HepG2 (cell line): ENCODE results near the gene ZNF24. TPM values are rescaled to one million over a fixed set of nuclear protein-coding genes. Genes with fewer than 3 reads are reported as not detected.

Source experiments
- CENPBD1 ChIP-seq: sonication (generic); formaldehyde crosslinking; IDR thresholded peaks from 2 replicates; pipeline ENCODE4 v1.8.0; 2022; ENCODE audit warnings: missing genetic modification reagents, low read depth, mild to moderate bottlenecking, borderline replicate concordance
- CREB3 ChIP-seq: sonication (generic); formaldehyde crosslinking; IDR thresholded peaks from 2 replicates; pipeline ENCODE4 v1.5.0; 2020; ENCODE audit warnings: missing genetic modification reagents
- E2F2 ChIP-seq: sonication (generic); formaldehyde crosslinking; IDR thresholded peaks from 2 replicates; pipeline ENCODE4 v1.4.0; 2020; ENCODE audit warnings: missing genetic modification reagents, borderline replicate concordance
- EZH2 ChIP-seq: conservative IDR thresholded peaks from 2 replicates; pipeline ENCODE4 v1.6.1; 2012; ENCODE audit warnings: mild to moderate bottlenecking, low read depth, low read length, moderate library complexity
- JUN ChIP-seq: sonication (generic); formaldehyde crosslinking; IDR thresholded peaks from 2 replicates; pipeline ENCODE4 v1.4.0; 2020; ENCODE audit warnings: mild to moderate bottlenecking, missing genetic modification reagents
- MATR3 ChIP-seq: sonication (generic); formaldehyde crosslinking; IDR thresholded peaks from 2 replicates; pipeline ENCODE4 v1.4.0; 2020; ENCODE audit warnings: missing genetic modification reagents
- NFIB ChIP-seq: sonication (generic); formaldehyde crosslinking; IDR thresholded peaks from 2 replicates; pipeline ENCODE4 v1.9.0; 2021; ENCODE audit warnings: missing genetic modification reagents, mild to moderate bottlenecking, borderline replicate concordance
- POGK ChIP-seq: sonication (generic); formaldehyde crosslinking; conservative IDR thresholded peaks from 2 replicates; pipeline ENCODE4 v1.8.0; 2022; ENCODE audit warnings: mild to moderate bottlenecking, moderate library complexity, missing genetic modification reagents
- ZBTB1 ChIP-seq: sonication (generic); formaldehyde crosslinking; IDR thresholded peaks from 2 replicates; pipeline ENCODE4 v1.4.0; 2020; ENCODE audit warnings: missing genetic modification reagents, borderline replicate concordance
- ZC3H13 ChIP-seq: sonication (generic); formaldehyde crosslinking; IDR thresholded peaks from 2 replicates; pipeline ENCODE4 v1.8.1; 2023; ENCODE audit warnings: mild to moderate bottlenecking, missing genetic modification reagents, moderate library complexity
- ZNF367 ChIP-seq: sonication (generic); formaldehyde crosslinking; IDR thresholded peaks from 2 replicates; pipeline ENCODE4 v1.4.0; 2020; ENCODE audit warnings: missing genetic modification reagents, borderline replicate concordance
- ZNF407 ChIP-seq: sonication (generic); formaldehyde crosslinking; IDR thresholded peaks from one replicate; pipeline ENCODE4 v1.5.1; 2020; ENCODE audit warnings: mild to moderate bottlenecking, missing genetic modification reagents; ENCODE audit errors: not compliant biosample characterization
- ZNF510 ChIP-seq: sonication (generic); formaldehyde crosslinking; IDR thresholded peaks from 2 replicates; pipeline ENCODE4 v1.4.0; 2020; ENCODE audit warnings: low read depth, mild to moderate bottlenecking, missing genetic modification reagents
- ZNF550 ChIP-seq: sonication (generic); formaldehyde crosslinking; IDR thresholded peaks from 2 replicates; pipeline ENCODE4 v1.4.0; 2020; ENCODE audit warnings: mild to moderate bottlenecking, missing genetic modification reagents, borderline replicate concordance
- ZNF777 ChIP-seq: sonication (generic); formaldehyde crosslinking; IDR thresholded peaks from 2 replicates; pipeline ENCODE4 v1.4.0; 2020; ENCODE audit warnings: missing genetic modification reagents
- ZSCAN20 ChIP-seq: sonication (generic); formaldehyde crosslinking; IDR thresholded peaks from 2 replicates; pipeline ENCODE4 v1.4.0; 2020; ENCODE audit warnings: missing genetic modification reagents, mild to moderate bottlenecking, borderline replicate concordance
- polyA plus RNA-seq, 8 experiments: library from polyadenylated mRNA; depleted of rRNA in 3 of 8; stranded (reverse) in 7 of 8; unstranded in 1 of 8; fragments of >200 nt; fragmentation: Illumina TruSeq in 4 of 8; extraction: Trizol in 4 of 8; gene quantifications; 2 replicates each; pipeline versions ENCODE4 v1.2.1 to v1.2.3, GENCODE V29; 2011 to 2016; ENCODE audit warnings: low read depth in 4 of 8, missing spikeins in 1 of 8, mixed read lengths in 1 of 8; ENCODE audit not compliant: insufficient read depth in 1 of 8
- total RNA-seq, 5 experiments: library from RNA; depleted of rRNA; stranded (reverse); fragments of >200 nt; fragmentation: Illumina TruSeq; extraction: Trizol; gene quantifications; 2 replicates each; pipeline ENCODE4 v1.2.3, GENCODE V29; 2016; ENCODE audit warnings: low read depth in 1 of 5

Gene ZNF24
- total and polyA plus RNA-seq, 2 of the 13 experiments (the other 11 are each of a cell fraction or from before 2014, with no cell fraction given): 19.5 to 41.1 TPM

- no peak for TF ChIP-seq ZNF407 (CRISPR knock-in tag)
- 0 out of 2 replicates have a peak, but pooled peaks have one; percentile 30 for TF ChIP-seq ZC3H13 (CRISPR knock-in tag)
- peak; percentile 90 for TF ChIP-seq JUN (CRISPR knock-in tag)
- no peak for TF ChIP-seq ZBTB1 (CRISPR knock-in tag)
- no peak for TF ChIP-seq MATR3 (CRISPR knock-in tag)
- TF ChIP-seq CENPBD1 (CRISPR knock-in tag): peak; percentile 71; the same call in 1 of the 2 replicates
- peak; percentile 97 for TF ChIP-seq NFIB (CRISPR knock-in tag)
- TF ChIP-seq ZNF367: no peak
- TF ChIP-seq ZNF777 (CRISPR knock-in tag): peak; percentile 36; the same call in 1 of the 2 replicates
- 0 out of 2 replicates have a peak, but pooled peaks have one; percentile 91 for TF ChIP-seq ZNF550 (CRISPR knock-in tag)
- peak; percentile 81; the same call in 1 of the 2 replicates for TF ChIP-seq ZNF510 (CRISPR knock-in tag)
- no peak for TF ChIP-seq ZSCAN20
- no peak for TF ChIP-seq CREB3 (CRISPR knock-in tag)
- TF ChIP-seq EZH2: no peak
- TF ChIP-seq E2F2: no peak
- peak; percentile 86; the same call in 1 of the 2 replicates for TF ChIP-seq POGK
These were observed 54.0 kb downstream of the ZNF24 start, which contains the start of gene ZSCAN30 (continued) for GRCh38 chr18:35290094-35290735.
